Measurements from ENCODE around the gene ANGPTL2.

ANGPTL2 gene

GRCh38 chr9:127091526-127091925, 30.9 kb downstream of the ANGPTL2 start:
- DNase-seq: no peak

GRCh38 chr9:127090341-127090985, 32.0 kb downstream of the ANGPTL2 start:
- no peak for DNase-seq

GRCh38 chr9:127089631-127090081, 32.8 kb downstream of the ANGPTL2 start:
- DNase-seq: no peak

- DNase-seq: no peak
Observed at GRCh38 chr9:127088724-127089615, 33.5 kb downstream of the ANGPTL2 start.

GRCh38 chr9:127087836-127088235, 34.6 kb downstream of the ANGPTL2 start:
- no peak for DNase-seq

GRCh38 chr9:127087411-127087810, 35.0 kb downstream of the ANGPTL2 start:
- DNase-seq: no peak

GRCh38 chr9:127086771-127087170, 35.7 kb downstream of the ANGPTL2 start:
- DNase-seq: no peak

GRCh38 chr9:127085186-127085585, 37.2 kb downstream of the ANGPTL2 start:
- no peak for DNase-seq

- DNase-seq: no peak
Observed at GRCh38 chr9:127084076-127085039, 38.1 kb downstream of the ANGPTL2 start.

- no peak for DNase-seq
Observed at GRCh38 chr9:127083138-127083980, 39.1 kb downstream of the ANGPTL2 start.

- DNase-seq: no peak
Observed at GRCh38 chr9:127081250-127082185, 40.9 kb downstream of the ANGPTL2 start.

- no peak for DNase-seq
Observed at GRCh38 chr9:127079446-127080140, 42.8 kb downstream of the ANGPTL2 start.

- DNase-seq: no peak
Observed at GRCh38 chr9:127078988-127079387, 43.4 kb downstream of the ANGPTL2 start.

- no peak for DNase-seq
Observed at GRCh38 chr9:127078336-127078735, 44.1 kb downstream of the ANGPTL2 start.

- no peak for DNase-seq
Observed at GRCh38 chr9:127077644-127077946, 44.8 kb downstream of the ANGPTL2 start.

GRCh38 chr9:127076860-127077643, 45.4 kb downstream of the ANGPTL2 start:
- DNase-seq: no peak

- no peak for DNase-seq
Observed at GRCh38 chr9:127075624-127076372, 46.6 kb downstream of the ANGPTL2 start.

All from 8988T (cell line).